IMR-90 (cell line): ENCODE measurements around the gene TAGLN. TPM values are rescaled to one million over a fixed set of nuclear protein-coding genes. Genes with fewer than 3 reads are reported as not detected.

Source experiments
- ATAC-seq: fragments of 200-7000 bp; cut with Tn5 transposase; 2 replicates; pipeline ENCODE4 v1.9.1; 2020; ENCODE audit warnings: low read depth, mild to moderate bottlenecking, moderate library complexity
- BruUV-seq: library from RNA; stranded (reverse); fragments of 400-500 nt; replicated peaks from 2 replicates; lab custom pipeline; 2021; lab: Mats Ljungman, UMichigan
- CTCF ChIA-PET: fragments of 300-600 bp; formaldehyde crosslinking; extraction: SDS; loops from one replicate; lab custom pipeline; 2021; ENCODE audit warnings: antibody characterized with exemption; lab: Yijun Ruan, JAX
- POLR2A ChIA-PET: fragments of 300-600 bp; sonication (Branson Sonifier 250); formaldehyde crosslinking; loops from one replicate; lab custom pipeline; 2022; ENCODE audit warnings: antibody characterized with exemption; ENCODE audit not compliant: unreplicated experiment; lab: Charles Lee
- DNase-seq: peaks from one replicate; pipeline ENCODE4 v3.0.0; 2013
- H2AFZ ChIP-seq: replicated peaks from 2 replicates; pipeline ENCODE3; 2013; ENCODE audit warnings: low read length, mild to moderate bottlenecking; ENCODE audit not compliant: poor library complexity
- H2AK5ac ChIP-seq: 2 replicates; pipeline ENCODE4 v1.6.1; 2013; ENCODE audit warnings: low read depth, low read length, inconsistent platforms
- H2AK9ac ChIP-seq: replicated peaks from 2 replicates; pipeline ENCODE3; 2013; ENCODE audit warnings: mild to moderate bottlenecking, low read depth, low read length, moderate library complexity; ENCODE audit not compliant: poor library complexity
- H2BK120ac ChIP-seq: 2 replicates; pipeline ENCODE4 v1.6.1; 2013; ENCODE audit warnings: low read depth, low read length, inconsistent platforms
- H2BK15ac ChIP-seq: 3 replicates; pipeline ENCODE4 v1.6.1; 2013; ENCODE audit warnings: low read depth, low read length, inconsistent platforms
- H2BK20ac ChIP-seq: 2 replicates; pipeline ENCODE4 v1.6.1; 2013; ENCODE audit warnings: low read depth, mild to moderate bottlenecking, inconsistent platforms, low read length, moderate library complexity
- H2BK5ac ChIP-seq: 2 replicates; pipeline ENCODE4 v1.6.1; 2013; ENCODE audit warnings: mild to moderate bottlenecking, low read depth, low read length, inconsistent platforms; ENCODE audit not compliant: poor library complexity, severe bottlenecking
- H3K14ac ChIP-seq: replicated peaks from 2 replicates; pipeline ENCODE4 v1.6.1; 2013; ENCODE audit warnings: low read depth, low read length, inconsistent platforms
- H3K18ac ChIP-seq: 2 replicates; pipeline ENCODE4 v1.6.1; 2013; ENCODE audit warnings: low read depth, low read length, control low read depth
- H3K23ac ChIP-seq: 2 replicates; pipeline ENCODE4 v1.6.1; 2013; ENCODE audit warnings: low read depth, low read length, inconsistent platforms
- H3K27ac ChIP-seq: 2 replicates; pipeline ENCODE4 v1.5.1; 2013; ENCODE audit warnings: mild to moderate bottlenecking, control low read depth, low read length; ENCODE audit not compliant: insufficient read depth
- H3K27me3 ChIP-seq: 2 replicates; pipeline ENCODE4 v1.6.1; 2013; ENCODE audit warnings: low read length; ENCODE audit not compliant: control insufficient read depth, insufficient read depth
- H3K36me3 ChIP-seq: 2 replicates; pipeline ENCODE4 v1.6.1; 2013; ENCODE audit warnings: low read length, mixed read lengths; ENCODE audit not compliant: control insufficient read depth, insufficient read depth
- H3K4ac ChIP-seq: 2 replicates; pipeline ENCODE4 v1.6.1; 2013; ENCODE audit warnings: low read depth, low read length, inconsistent platforms
- H3K4me1 ChIP-seq: 2 replicates; pipeline ENCODE4 v1.6.1; 2013; ENCODE audit warnings: low read length, mixed read lengths; ENCODE audit not compliant: control insufficient read depth, insufficient read depth
- H3K4me2 ChIP-seq: 2 replicates; pipeline ENCODE4 v1.6.1; 2013; ENCODE audit warnings: low read depth, mild to moderate bottlenecking, control low read depth, low read length, moderate library complexity
- H3K4me3 ChIP-seq: 2 replicates; pipeline ENCODE4 v1.5.1; 2013; ENCODE audit warnings: low read depth, mild to moderate bottlenecking, control low read depth, low read length, moderate library complexity; ENCODE audit not compliant: insufficient read depth
- H3K56ac ChIP-seq: 2 replicates; pipeline ENCODE4 v1.6.1; 2013; ENCODE audit warnings: low read length, inconsistent platforms; ENCODE audit not compliant: insufficient read depth; ENCODE audit errors: extremely low read depth
- H3K79me1 ChIP-seq, 2 experiments: 2 replicates each; pipeline ENCODE4 v1.6.1; 2013; ENCODE audit warnings: low read length in 2 of 2, inconsistent platforms in 1 of 2, low read depth in 1 of 2
- H3K9ac ChIP-seq: 2 replicates; pipeline ENCODE4 v1.6.1; 2013; ENCODE audit warnings: low read depth, low read length, control low read depth
- H3K9me1 ChIP-seq: 2 replicates; pipeline ENCODE4 v1.6.1; 2013; ENCODE audit warnings: low read length, inconsistent platforms; ENCODE audit not compliant: insufficient read depth
- H3K9me3 ChIP-seq: 2 replicates; pipeline ENCODE4 v1.6.1; 2013; ENCODE audit warnings: low read length; ENCODE audit not compliant: control insufficient read depth, insufficient read depth
- H4K20me1 ChIP-seq: 2 replicates; pipeline ENCODE4 v1.6.1; 2013; ENCODE audit warnings: low read length, inconsistent platforms; ENCODE audit not compliant: insufficient read depth
- H4K5ac ChIP-seq: 2 replicates; pipeline ENCODE4 v1.6.1; 2013; ENCODE audit warnings: mild to moderate bottlenecking, low read depth, low read length, control low read depth
- H4K8ac ChIP-seq, 2 experiments: 2 replicates each; pipeline ENCODE4 v1.6.1; 2013; ENCODE audit warnings: low read depth in 2 of 2, low read length in 2 of 2, control low read depth in 1 of 2, inconsistent platforms in 1 of 2
- H4K91ac ChIP-seq: 2 replicates; pipeline ENCODE4 v1.6.1; 2013; ENCODE audit warnings: low read depth, low read length, inconsistent platforms; ENCODE audit not compliant: insufficient read depth
- CTCF ChIP-seq: conservative IDR thresholded peaks from 2 replicates; pipeline ENCODE4 v1.5.1; 2012; ENCODE audit warnings: mild to moderate bottlenecking, low read depth, low read length, improper control_type of control experiment
- MAZ ChIP-seq: IDR thresholded peaks from 2 replicates; pipeline ENCODE4 v1.6.1; 2012; ENCODE audit warnings: low read depth, mild to moderate bottlenecking, low read length, improper control_type of control experiment, moderate library complexity, borderline replicate concordance
- MXI1 ChIP-seq: IDR thresholded peaks from 2 replicates; pipeline ENCODE4 v1.6.1; 2012; ENCODE audit warnings: low read depth, mild to moderate bottlenecking, low read length, moderate library complexity, borderline replicate concordance
- NFE2L2 ChIP-seq: fragments of 150-350 bp; IDR thresholded peaks from 2 replicates; pipeline ENCODE4 v1.6.1; 2016; ENCODE audit warnings: low read depth, mild to moderate bottlenecking, low read length
- RAD21 ChIP-seq: IDR thresholded peaks from 2 replicates; pipeline ENCODE4 v1.6.1; 2012; ENCODE audit warnings: low read length, improper control_type of control experiment
- RCOR1 ChIP-seq: IDR thresholded peaks from 2 replicates; pipeline ENCODE4 v1.6.1; 2012; ENCODE audit warnings: mild to moderate bottlenecking, low read length, improper control_type of control experiment; ENCODE audit not compliant: insufficient replicate concordance
- RFX5 ChIP-seq: IDR thresholded peaks from 2 replicates; pipeline ENCODE4 v1.8.0; 2012; ENCODE audit warnings: low read depth, mild to moderate bottlenecking, low read length, moderate library complexity
- WGBS, 2 experiments: methylation state at CpG; one replicate each; pipeline versions ENCODE4 v1.1.5 to v1.1.7; 2013; ENCODE audit warnings: missing lambda C conversion rate in 2 of 2; ENCODE audit not compliant: insufficient read length in 1 of 2; ENCODE audit errors: extremely low coverage in 2 of 2; 5-methylcytosine and 5-hydroxymethylcytosine counted together
- dilution Hi-C: fragments of 300-500 bp; cut with HindIII; formaldehyde crosslinking; loops from one replicate; pipeline ENCODE4 v1.14.3; 2018; ENCODE audit warnings: low sequenced_read_pairs; ENCODE audit not compliant: unreplicated experiment
- in situ Hi-C: fragments of 300-500 bp; cut with MboI; formaldehyde crosslinking; loops from 3 replicates; pipeline ENCODE4 v1.14.3; 2019; ENCODE audit warnings: low sequenced_read_pairs, inconsistent platforms, mixed read lengths
- intact Hi-C: fragments of 100-400 bp; cut with micrococcal nuclease; formaldehyde crosslinking; loops from 2 replicates; pipeline ENCODE4 v1.10.0; 2022
- polyA plus RNA-seq, 3 experiments: library from polyadenylated mRNA; depleted of rRNA; stranded (reverse); fragments of >200 nt; gene quantifications; 2 replicates each; pipeline ENCODE4 v1.2.3, GENCODE V29; 2012; ENCODE audit warnings: low replicate concordance in 1 of 3
- total RNA-seq: library from RNA; depleted of rRNA; stranded (reverse); fragments of >200 nt; gene quantifications from 2 replicates; pipeline ENCODE4 v1.2.3, GENCODE V29; 2012

TAGLN gene
- total and polyA plus RNA-seq, 2 of the 4 experiments (the other 2 are of a cell fraction): 2,558 to 3,760 TPM

GRCh38 chr11:117194267-117194666 lies 4.9 kb upstream of the TAGLN start:
- WGBS, 2 experiments: 100% methylated on average over 1 of the region's 5 CpGs; no CpG with 5 or more reads in 1 of the 2 experiments
- Histone ChIP-seq H3K4ac (no peak overlapping the region), H2AK5ac (no peak overlapping the region), H3K4me1 (peaks cover 13% of the 10 kb centered on the region), H4K8ac (no peak overlapping the region), H2BK15ac (no peak overlapping the region), H3K36me3 (peaks cover 44% of the 10 kb centered on the region), H3K23ac (no peak overlapping the region), H3K27me3 (no peaks in the 10 kb centered on the region), H3K14ac (no peak overlapping the region), H2AFZ (no peak overlapping the region), H4K5ac (no peak overlapping the region), H4K20me1 (no peaks in the 10 kb centered on the region; the same call in 1 of the 2 replicates), H3K27ac (no peak overlapping the region), H4K91ac (no peak overlapping the region), H3K4me2 (no peak overlapping the region), H3K18ac (no peak overlapping the region), H3K9ac (no peak overlapping the region), H3K4me3 (no peak overlapping the region), H2AK9ac (peak overlapping the region; percentile 40), H3K9me3 (no peaks in the 10 kb centered on the region), H2BK5ac (no peak overlapping the region), H2BK20ac (no peak overlapping the region), H3K56ac (no peak overlapping the region), H3K9me1 (peaks cover 13% of the 10 kb centered on the region), H2BK120ac (no peak overlapping the region), H3K79me1 (peaks cover 10 to 22% of the 10 kb centered on the region in 2 experiments; a peak in 3 of 4 replicates)
- ATAC-seq (no peak), DNase-seq (no peak)
- in situ Hi-C loops: no loop called here
- intact Hi-C loops: no loop called here
- CTCF ChIA-PET: no interaction called here
- TF ChIP-seq MAZ (no peak), RCOR1 (no peak), CTCF (no peak), RAD21 (no peak), NFE2L2 (no peak), RFX5 (no peak), MXI1 (no peak)
- dilution Hi-C loops: no loop called here
- POLR2A ChIA-PET: interaction anchor here (0.9 kb wide), 1 partner anchor 14 kb away, joined by 5 read pairs; no protein-coding TSS in a partner anchor
- no TSS peak for BruUV-seq
